HG03565 (cell line): ENCODE results near the gene KLF18.
"Not testable (repeated sequence)": the region's sequence is repeated elsewhere in the genome, so short reads cannot be mapped to it uniquely, and the experiment has no call there.

Source experiments
- ATAC-seq: cut with Tn5 transposase; IDR thresholded peaks from one replicate; pipeline ENCODE4 v1.9.1; 2021; ENCODE audit warnings: mild to moderate bottlenecking, moderate library complexity; ENCODE audit not compliant: unreplicated experiment

KLF18 gene

GRCh38 chr1:44141531-44141930 lies at the start of gene KLF18:
Gene KLF18, minus strand, starts transcription at chr1:44141631. Its CDS starts 0 bp downstream, at chr1:44141631.
- no peak for ATAC-seq

GRCh38 chr1:44174630-44175029 lies 33.2 kb upstream of the KLF18 start:
- no peak for ATAC-seq

DNA sequence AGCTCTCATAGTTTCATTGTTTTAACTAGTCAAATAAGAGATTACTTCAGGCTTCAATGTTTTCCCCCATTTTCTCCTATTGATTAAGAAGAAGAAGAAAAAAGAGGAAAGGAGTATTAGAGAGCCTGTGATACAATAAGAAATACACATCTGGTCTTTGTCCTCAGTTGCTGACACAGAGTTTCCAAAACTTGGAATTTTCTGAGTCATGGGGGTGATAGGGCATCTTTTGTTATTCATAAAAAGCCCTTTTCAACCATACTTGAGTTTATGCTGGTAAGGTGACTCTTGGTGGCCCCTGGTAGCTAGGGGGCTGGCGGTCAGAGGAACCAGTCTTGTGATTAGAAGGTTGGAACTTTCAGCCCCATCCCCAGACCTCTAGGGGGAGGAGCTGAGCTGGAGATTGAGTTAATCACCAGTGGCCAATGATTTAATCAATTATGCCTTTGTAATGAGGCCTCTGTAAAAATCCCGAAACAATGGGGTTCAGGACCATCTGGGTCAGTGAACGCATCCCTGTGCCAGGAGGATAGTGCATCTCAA lies 28.9 kb upstream of the KLF18 start:
- ATAC-seq = no peak

DNA sequence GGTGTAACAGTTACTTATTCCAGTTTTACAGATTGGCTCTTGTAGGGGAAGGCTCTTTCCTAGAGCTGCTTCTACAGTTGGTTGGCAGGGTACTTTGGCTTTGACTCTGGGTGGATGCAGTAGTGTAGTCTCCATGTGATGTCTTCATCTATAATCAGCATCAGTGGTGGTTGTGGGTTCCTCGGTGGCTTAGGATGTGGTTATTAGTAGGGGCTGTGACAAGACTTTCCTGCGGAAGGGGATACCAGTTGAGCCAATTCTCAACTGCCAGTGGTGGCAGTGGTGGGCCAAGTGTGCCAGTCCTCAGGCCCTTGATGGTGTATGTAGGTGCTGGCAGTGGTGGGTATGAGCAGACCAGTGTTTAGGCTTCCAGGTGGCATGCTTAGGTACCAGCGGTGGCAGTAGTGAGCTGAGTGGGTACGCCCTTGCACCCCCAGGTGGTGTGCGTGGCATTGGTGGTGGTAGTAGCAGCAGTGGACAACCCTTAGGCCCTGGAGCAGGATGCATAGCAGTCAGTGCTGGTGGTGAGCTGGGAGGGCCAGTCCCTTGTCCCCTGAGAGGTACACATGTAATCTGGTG lies 27.2 kb upstream of the KLF18 start:
- no peak for ATAC-seq

DNA sequence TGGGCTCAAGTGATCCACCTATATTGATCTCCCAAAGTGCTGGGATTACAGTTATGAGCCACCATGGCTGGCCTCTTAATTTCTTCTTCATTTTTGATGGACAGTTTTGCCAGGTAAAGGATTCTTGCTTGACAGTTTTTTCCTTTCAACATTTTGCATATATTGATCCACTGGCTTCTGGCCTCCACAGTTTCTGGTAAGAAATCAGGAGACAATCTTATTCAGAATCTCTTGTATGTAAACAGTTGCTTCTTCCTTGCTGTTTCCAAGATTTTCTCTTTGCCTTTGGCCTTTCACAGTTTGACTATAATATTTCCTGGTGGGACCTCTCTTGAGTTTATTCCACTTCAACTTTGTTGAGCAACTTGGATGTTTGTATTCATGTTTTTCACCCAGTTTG lies 20.1 kb upstream of the KLF18 start:
- no peak for ATAC-seq

DNA sequence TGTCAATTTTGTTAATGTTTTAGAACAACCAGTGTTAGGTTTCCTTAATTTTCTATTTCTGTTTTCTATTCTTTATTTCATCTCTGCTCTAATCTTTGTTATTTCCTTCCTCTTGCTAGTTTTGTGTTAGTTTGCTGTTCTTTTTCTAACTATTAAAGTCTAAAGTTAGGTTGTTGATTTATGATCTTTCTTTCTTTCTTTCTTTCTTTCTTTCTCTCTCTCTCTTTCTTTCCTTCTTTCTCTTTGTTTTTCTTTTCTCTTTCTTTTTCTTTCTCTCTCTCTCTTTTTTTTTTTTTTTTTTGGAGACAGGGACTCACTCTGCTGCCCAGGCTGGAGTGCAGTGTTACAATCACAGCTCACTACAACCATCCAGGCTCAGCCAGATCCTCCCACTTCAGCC lies 17.4 kb upstream of the KLF18 start:
- no peak for ATAC-seq

- no peak for ATAC-seq
Measured at GRCh38 chr1:44157903-44158302, 16.5 kb upstream of the KLF18 start.

GRCh38 chr1:44154049-44154448 lies 12.6 kb upstream of the KLF18 start:
- ATAC-seq = no peak

DNA sequence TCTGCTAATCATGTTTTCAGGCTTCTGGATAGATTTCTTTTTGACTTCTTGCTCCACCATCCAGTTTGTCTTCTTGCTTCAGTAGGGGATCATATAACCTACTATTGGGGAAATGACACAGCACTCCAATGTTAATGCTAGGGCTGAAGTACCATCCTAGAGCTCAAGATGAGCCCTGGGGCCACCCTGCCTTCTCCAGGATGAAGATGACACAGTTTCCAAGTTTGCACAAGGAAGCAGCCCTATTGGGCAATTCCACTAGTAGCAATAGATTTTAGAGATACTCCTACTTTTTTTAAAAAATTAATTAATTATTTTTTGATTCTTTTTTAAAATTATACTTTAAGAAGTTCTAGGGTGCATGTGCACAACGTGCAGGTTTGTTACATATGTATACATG lies 11.3 kb upstream of the KLF18 start:
- ATAC-seq = no peak

DNA sequence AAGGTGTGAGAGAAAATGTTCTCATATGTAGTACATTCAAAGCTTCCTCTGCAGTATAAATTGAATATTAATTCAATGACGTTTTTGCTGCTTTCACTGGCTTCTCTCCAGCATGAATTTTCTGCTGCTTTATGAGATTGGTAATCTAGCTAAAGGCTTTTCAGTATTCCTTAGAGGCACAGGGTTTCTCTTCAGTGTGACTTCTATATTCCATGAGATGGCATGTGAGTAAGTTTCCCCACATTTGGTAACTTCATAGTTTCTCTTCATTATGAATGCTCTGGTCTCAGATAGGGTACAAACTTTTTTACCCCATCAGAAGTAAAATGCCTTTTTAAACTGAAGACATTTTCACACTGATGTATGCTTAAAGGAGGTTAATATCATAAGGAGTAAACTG lies 10.4 kb upstream of the KLF18 start:
- no peak for ATAC-seq

DNA sequence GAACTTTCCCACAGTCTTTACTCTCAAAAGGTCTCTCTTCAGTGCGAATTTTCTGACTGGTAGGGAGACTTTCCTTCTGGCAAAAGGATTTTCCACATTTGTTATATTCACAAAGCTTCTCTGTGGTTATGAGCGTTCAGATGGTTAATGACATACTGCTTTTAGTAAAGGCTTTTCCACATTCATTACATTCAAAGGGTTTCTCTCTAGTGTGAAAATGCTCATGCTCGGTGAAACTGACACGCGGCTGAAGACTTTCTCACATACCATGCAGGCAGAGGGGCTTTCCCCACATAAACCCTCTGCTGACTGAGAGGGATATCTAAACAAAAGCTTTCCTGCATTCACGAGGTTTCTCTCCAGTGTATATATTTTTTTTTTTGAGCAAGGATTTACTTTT lies 9.9 kb upstream of the KLF18 start:
- ATAC-seq = no peak

GRCh38 chr1:44147582-44147981 lies 6.2 kb upstream of the KLF18 start:
- no peak for ATAC-seq

- ATAC-seq = no peak
Measured at GRCh38 chr1:44146536-44147361, 5.3 kb upstream of the KLF18 start.

DNA sequence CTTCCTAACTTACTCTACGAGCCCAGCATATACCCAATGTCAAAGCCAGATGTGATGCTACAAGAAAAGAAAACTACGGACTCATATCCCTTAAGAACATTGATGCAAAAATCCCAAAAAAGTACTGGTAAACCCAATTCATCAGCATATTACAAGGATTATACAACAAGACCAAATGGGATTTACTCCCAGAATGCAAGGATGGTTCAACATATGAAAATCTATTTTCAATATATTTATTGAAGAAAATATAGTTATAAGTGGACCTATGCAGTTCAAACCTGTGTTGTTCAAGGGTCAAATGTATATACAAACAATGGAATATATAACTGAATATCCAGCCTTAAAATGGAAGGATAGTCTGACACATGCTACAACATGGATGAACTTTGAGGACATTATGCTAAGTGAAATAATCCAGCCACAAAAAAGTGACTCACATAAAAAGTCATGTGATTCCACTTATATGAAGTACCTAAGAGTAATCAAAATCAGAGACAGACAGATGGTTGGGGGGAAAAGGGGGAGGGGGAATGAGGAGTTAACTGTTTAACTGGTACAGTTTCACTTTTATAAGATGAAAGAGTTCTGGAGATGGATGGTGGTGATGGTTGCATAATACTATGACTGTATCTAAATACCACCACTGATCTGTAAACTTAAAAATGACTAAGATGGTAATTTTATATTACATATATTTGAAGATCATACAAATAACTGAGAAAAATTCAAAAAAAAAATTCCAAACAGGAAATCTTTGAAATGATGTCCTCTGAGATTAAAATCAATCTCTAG lies 3.7 kb upstream of the KLF18 start:
- ATAC-seq = no peak

- ATAC-seq = not testable (repeated sequence)
Measured at GRCh38 chr1:44139565-44139964, 1.9 kb downstream of the KLF18 start.

DNA sequence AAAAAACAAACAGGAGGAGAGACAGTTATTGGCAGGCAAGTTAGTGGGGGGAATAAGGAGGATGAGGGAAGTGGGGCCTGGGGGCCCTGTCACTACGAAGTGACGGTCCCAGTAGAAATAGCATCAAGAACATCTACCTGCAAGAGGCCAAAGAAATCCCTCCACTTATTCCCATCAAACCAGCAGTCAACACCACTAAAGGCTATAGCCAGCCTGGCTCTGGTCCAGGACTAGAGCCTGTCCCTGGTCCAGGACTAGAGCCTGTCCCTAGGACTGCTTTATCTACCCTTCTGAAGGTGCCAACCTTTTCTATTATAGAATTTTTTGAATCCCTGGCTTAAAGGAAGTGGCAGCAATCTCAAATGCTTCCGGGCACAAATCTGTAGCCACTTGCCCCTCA lies 3.2 kb downstream of the KLF18 start:
- ATAC-seq = no peak

DNA sequence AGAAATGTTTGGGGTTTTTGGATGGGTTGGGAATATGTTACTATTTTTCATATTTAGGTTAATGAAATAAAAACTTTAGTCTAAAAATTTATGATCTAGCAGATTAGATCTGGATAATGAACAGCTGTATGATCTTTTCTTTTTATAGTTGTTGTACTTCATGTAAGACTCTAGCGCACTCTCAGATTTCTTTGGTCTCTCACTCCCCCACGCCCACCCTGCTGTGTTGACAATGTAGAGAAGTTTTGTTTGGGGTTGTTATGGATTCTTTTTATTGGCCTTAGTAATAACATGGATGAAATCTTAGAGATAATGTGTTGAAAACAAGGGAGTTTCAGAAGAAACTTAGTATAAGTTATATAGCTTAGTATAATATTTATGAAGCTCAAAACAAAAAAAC lies 5.5 kb downstream of the KLF18 start:
- no peak for ATAC-seq

DNA sequence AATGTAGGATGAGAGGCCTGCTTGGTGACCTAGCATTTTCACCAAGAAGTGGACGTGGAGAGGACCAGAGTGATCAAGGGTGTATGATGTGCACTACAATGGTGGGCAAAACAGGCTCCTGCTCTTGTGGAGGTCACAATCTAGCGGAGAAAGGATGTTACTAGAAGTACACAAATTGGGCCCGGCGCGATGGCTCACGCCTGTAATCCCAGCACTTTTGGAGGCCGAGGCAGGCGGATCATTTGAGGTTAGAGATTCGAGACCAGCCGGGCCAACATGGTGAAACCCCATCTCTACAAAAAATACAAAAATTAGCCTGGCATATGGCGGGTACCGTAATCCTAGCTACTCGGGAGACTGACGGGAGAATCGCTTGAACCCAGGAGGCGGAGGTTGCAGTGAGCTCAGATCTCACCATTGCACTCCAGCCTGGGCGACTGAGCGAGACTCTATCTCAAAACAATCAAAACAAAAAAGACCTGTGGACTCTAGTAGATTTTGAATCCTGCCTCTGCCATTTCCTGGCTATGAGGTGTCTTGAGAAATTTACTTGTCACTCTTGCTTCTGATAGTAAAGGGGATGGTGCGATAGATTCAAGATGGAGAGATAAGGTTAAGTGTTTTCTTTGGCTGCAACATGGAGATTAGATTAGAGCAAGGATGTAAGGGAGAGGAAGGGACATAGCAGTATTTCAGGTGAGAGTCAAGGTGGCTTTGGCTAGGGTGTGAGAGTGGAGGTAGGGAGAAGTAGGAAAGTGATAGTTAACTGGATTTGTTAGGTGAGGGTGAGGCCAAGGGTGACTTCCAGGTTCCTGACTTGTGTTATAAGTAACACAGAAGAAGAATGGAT lies 7.1 kb downstream of the KLF18 start:
- ATAC-seq = no peak

DNA sequence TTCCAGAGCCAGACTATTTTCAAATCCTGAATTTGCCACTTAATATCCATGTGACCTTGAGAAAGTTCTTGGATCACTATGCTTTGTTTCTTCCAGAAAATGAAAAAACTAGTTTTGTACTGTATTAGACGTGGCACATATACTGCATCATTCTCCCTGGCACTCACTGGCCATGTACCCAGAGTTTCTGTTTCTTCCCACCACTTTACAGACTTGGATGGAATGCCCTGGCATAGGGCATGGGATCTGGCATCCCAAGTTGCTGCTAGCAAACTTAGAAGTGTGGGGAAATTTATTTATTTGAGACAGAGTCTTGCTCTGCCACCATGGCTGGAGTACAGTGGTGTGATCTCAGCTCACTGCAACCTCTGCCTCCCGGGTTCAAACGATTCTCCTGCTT lies 10.0 kb downstream of the KLF18 start:
- ATAC-seq = no peak

- no peak for ATAC-seq
Measured at GRCh38 chr1:44129616-44130500, 11.6 kb downstream of the KLF18 start.
